Nephron progenitor cell (in vitro differentiated cells): ENCODE results near the gene RGL2.
A peak's percentile ranks its signal among the peaks of the same experiment; 100 is the strongest.
"Not testable (repeated sequence)": the region's sequence is repeated elsewhere in the genome, so short reads cannot be mapped to it uniquely, and the experiment has no call there.

Experiments
- DNase-seq: peaks from one replicate; pipeline ENCODE4 v3.0.0; 2021
- H3K27ac Mint-ChIP-seq: 2 replicates; pipeline ENCODE4 v1.8.0; 2021; ENCODE audit warnings: mild to moderate bottlenecking, moderate library complexity, mixed read lengths
- H3K27me3 Mint-ChIP-seq: 2 replicates; pipeline ENCODE4 v1.8.0; 2021; ENCODE audit warnings: mild to moderate bottlenecking, low read depth, mixed read lengths; ENCODE audit not compliant: poor library complexity
- H3K36me3 Mint-ChIP-seq: 2 replicates; pipeline ENCODE4 v1.8.0; 2021; ENCODE audit warnings: low read depth, mixed read lengths
- H3K4me1 Mint-ChIP-seq: 2 replicates; pipeline ENCODE4 v1.8.0; 2021; ENCODE audit warnings: mixed read lengths
- H3K4me3 Mint-ChIP-seq: 2 replicates; pipeline ENCODE4 v1.8.0; 2021; ENCODE audit warnings: mild to moderate bottlenecking, moderate library complexity, mixed read lengths
- H3K9me3 Mint-ChIP-seq: 2 replicates; pipeline ENCODE4 v1.8.0; 2021; ENCODE audit warnings: mild to moderate bottlenecking, moderate library complexity, mixed read lengths
- CTCF ChIP-seq: fragments of 200-600 bp; sonication (generic); IDR thresholded peaks from 2 replicates; pipeline ENCODE4 v1.5.0; 2021; ENCODE audit warnings: antibody characterized with exemption

Gene RGL2

GRCh38 chr6:33278392-33278741, 20.4 kb downstream of the RGL2 start:
- no peak for DNase-seq
- Mint-ChIP-seq H3K4me3 (no peak overlapping the region), H3K9me3 (no peaks in the 10 kb centered on the region), H3K27ac (no peak overlapping the region), H3K36me3 (peaks cover 28% of the 10 kb centered on the region), H3K27me3 (no peaks in the 10 kb centered on the region), H3K4me1 (peaks cover 62% of the 10 kb centered on the region)
- TF ChIP-seq CTCF: no peak

GRCh38 chr6:33277663-33278391, 20.9 kb downstream of the RGL2 start:
- H3K36me3 Mint-ChIP-seq: peaks cover 34% of the 10 kb centered on the region
- H3K9me3 Mint-ChIP-seq: no peaks in the 10 kb centered on the region
- no peak for TF ChIP-seq CTCF
- H3K27me3 Mint-ChIP-seq: no peaks in the 10 kb centered on the region
- H3K27ac Mint-ChIP-seq: peak overlapping the region; percentile 93
- H3K4me1 Mint-ChIP-seq: peaks cover 67% of the 10 kb centered on the region
- DNase-seq: no peak
- H3K4me3 Mint-ChIP-seq: peak overlapping the region; percentile 84

- Mint-ChIP-seq H3K36me3 (peaks cover 40% of the 10 kb centered on the region), H3K27me3 (no peaks in the 10 kb centered on the region), H3K4me3 (peak within 1 kb of the TSS; percentile 96), H3K4me1 (peaks cover 74% of the 10 kb centered on the region), H3K27ac (peak within 1 kb of the TSS; percentile 95), H3K9me3 (no peaks in the 10 kb centered on the region)
- DNase-seq: peak; percentile 87
- TF ChIP-seq CTCF: peak; percentile 68
These were observed 21.7 kb downstream of the RGL2 start, which contains the start of gene B3GALT4 for GRCh38 chr6:33276864-33277662. B3GALT4 (plus strand) TSS chr6:33277123; CDS start chr6:33277420, 297 bp downstream.

GRCh38 chr6:33276581-33276863, 22.2 kb downstream of the RGL2 start:
- Mint-ChIP-seq H3K36me3 (peaks cover 40% of the 10 kb centered on the region), H3K9me3 (no peaks in the 10 kb centered on the region), H3K27ac (peak overlapping the region; percentile 95), H3K4me1 (peaks cover 77% of the 10 kb centered on the region), H3K4me3 (peak overlapping the region; percentile 96), H3K27me3 (no peaks in the 10 kb centered on the region)
- DNase-seq: no peak
- no peak for TF ChIP-seq CTCF

GRCh38 chr6:33275795-33276580, 22.8 kb downstream of the RGL2 start:
- Mint-ChIP-seq H3K4me3 (peak overlapping the region; percentile 96), H3K4me1 (peaks cover 78% of the 10 kb centered on the region), H3K36me3 (peaks cover 40% of the 10 kb centered on the region), H3K27ac (peak overlapping the region; percentile 95)
- H3K27me3 Mint-ChIP-seq, DNase-seq, H3K9me3 Mint-ChIP-seq: not testable (repeated sequence)
